GM06990 (cell line): ENCODE measurements around the gene STYXL1.

Experiments used
- DNase-seq: peaks from one replicate; pipeline ENCODE4 v3.0.0-alpha.2; 2011; ENCODE audit not compliant: insufficient read length; ENCODE audit errors: extremely low read depth
- H3K27me3 ChIP-seq: replicated peaks from 2 replicates; pipeline ENCODE4 v1.6.0; 2011; ENCODE audit warnings: low read length; ENCODE audit not compliant: control insufficient read depth, insufficient read depth
- H3K36me3 ChIP-seq: 2 replicates; pipeline ENCODE4 v1.5.1; 2011; ENCODE audit warnings: low read length; ENCODE audit not compliant: control insufficient read depth, insufficient read depth
- H3K4me3 ChIP-seq: replicated peaks from 2 replicates; pipeline ENCODE4 v1.5.1; 2011; ENCODE audit warnings: low read depth, mild to moderate bottlenecking, control low read depth, low read length
- CTCF ChIP-seq: IDR thresholded peaks from 2 replicates; pipeline ENCODE4 v1.5.1; 2011; ENCODE audit warnings: low read length, control low read depth, mild to moderate bottlenecking, inconsistent platforms; ENCODE audit not compliant: insufficient read depth, poor library complexity, severe bottlenecking

The STYXL1 gene

GRCh38 chr7:75962607-75963380 is 85.0 kb downstream of the STYXL1 start:
- H3K36me3 ChIP-seq, result peaks cover 3% of the 10 kb centered on the region
- no peak for DNase-seq
- no peak for TF ChIP-seq CTCF
- H3K4me3 ChIP-seq, result no peak overlapping the region
- no peaks in the 10 kb centered on the region for H3K27me3 ChIP-seq

GRCh38 chr7:75961218-75961617 is 86.6 kb downstream of the STYXL1 start:
- H3K27me3 ChIP-seq, result no peaks in the 10 kb centered on the region
- no peak for DNase-seq
- no peak overlapping the region for H3K4me3 ChIP-seq
- peak; percentile 8 for TF ChIP-seq CTCF
- H3K36me3 ChIP-seq, result peaks cover 5% of the 10 kb centered on the region

GRCh38 chr7:75960372-75960771 is 87.4 kb downstream of the STYXL1 start:
- Histone ChIP-seq H3K4me3 (no peak overlapping the region), H3K36me3 (peaks cover 8% of the 10 kb centered on the region), H3K27me3 (no peaks in the 10 kb centered on the region)
- no peak for TF ChIP-seq CTCF
- no peak for DNase-seq

GRCh38 chr7:75958802-75959543 is 88.8 kb downstream of the STYXL1 start:
- peaks cover 11% of the 10 kb centered on the region for H3K36me3 ChIP-seq
- no peak overlapping the region for H3K4me3 ChIP-seq
- TF ChIP-seq CTCF, result no peak
- H3K27me3 ChIP-seq, result no peaks in the 10 kb centered on the region
- no peak for DNase-seq

GRCh38 chr7:75957021-75957736 is 90.6 kb downstream of the STYXL1 start:
- Histone ChIP-seq H3K27me3 (no peaks in the 10 kb centered on the region), H3K36me3 (peaks cover 11% of the 10 kb centered on the region), H3K4me3 (no peak overlapping the region)
- no peak for DNase-seq
- no peak for TF ChIP-seq CTCF
